ENCODE measurements around the gene ZNF25. TPM values are rescaled to one million over a fixed set of nuclear protein-coding genes. Genes with fewer than 3 reads are reported as not detected.

The ZNF25 gene
- total RNA-seq, 4 donors from 2014 or later: 8.8 to 20.3 (median 13.3) TPM

DNA sequence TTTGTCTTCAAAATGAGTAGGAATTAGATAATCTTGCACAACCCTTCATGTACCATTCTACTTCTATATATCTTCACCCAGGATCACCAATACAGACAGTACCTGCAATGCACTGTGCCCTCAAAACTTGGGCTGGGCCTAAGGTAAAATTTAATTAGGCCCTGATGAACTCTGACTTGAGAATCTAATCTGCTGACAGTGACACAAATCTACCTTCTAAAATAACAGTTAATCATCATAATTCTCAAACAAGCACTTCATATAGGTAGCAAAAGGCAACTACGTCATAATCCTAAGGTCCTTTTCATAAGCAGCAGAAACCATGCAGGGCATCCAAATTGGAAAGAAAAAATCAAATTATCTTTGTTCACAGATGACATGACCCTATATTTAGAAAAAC, 4.1 kb downstream of the ZNF25 start:
- DNase-seq (ENCODE audit: low spot score) (no peak), ATAC-seq (ENCODE audit: low FRiP score) (no peak)
- TF ChIP-seq, protein P1, sequence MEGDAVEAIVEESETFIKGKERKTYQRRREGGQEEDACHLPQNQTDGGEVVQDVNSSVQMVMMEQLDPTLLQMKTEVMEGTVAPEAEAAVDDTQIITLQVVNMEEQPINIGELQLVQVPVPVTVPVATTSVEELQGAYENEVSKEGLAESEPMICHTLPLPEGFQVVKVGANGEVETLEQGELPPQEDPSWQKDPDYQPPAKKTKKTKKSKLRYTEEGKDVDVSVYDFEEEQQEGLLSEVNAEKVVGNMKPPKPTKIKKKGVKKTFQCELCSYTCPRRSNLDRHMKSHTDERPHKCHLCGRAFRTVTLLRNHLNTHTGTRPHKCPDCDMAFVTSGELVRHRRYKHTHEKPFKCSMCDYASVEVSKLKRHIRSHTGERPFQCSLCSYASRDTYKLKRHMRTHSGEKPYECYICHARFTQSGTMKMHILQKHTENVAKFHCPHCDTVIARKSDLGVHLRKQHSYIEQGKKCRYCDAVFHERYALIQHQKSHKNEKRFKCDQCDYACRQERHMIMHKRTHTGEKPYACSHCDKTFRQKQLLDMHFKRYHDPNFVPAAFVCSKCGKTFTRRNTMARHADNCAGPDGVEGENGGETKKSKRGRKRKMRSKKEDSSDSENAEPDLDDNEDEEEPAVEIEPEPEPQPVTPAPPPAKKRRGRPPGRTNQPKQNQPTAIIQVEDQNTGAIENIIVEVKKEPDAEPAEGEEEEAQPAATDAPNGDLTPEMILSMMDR (IDR thresholded peaks at IDR 0.05): no peak

DNA sequence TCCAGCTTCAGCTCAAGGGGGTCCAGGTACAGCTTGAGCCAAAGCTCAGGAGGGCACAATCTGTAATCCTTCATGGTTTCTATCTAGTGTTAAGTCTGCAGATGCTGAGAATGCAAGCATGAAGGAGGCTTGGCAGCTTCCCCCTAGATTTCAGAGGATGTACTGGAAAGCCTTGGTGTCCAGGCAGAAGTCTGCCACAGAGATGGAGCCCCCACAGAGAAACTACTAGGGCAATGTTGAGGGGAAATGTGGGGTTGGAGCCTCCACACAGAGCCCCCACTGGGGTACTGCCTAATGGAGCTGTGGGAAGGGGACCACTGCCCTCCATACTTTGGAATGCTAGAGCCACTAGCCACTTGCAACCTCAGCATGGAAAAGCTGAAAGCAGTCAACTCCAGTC, 11.4 kb downstream of the ZNF25 start:
- TF ChIP-seq, protein P1 (IDR thresholded peaks at IDR 0.05): no peak
- no peak for ATAC-seq (ENCODE audit: low FRiP score)
- no peak for DNase-seq (ENCODE audit: low spot score)

DNA sequence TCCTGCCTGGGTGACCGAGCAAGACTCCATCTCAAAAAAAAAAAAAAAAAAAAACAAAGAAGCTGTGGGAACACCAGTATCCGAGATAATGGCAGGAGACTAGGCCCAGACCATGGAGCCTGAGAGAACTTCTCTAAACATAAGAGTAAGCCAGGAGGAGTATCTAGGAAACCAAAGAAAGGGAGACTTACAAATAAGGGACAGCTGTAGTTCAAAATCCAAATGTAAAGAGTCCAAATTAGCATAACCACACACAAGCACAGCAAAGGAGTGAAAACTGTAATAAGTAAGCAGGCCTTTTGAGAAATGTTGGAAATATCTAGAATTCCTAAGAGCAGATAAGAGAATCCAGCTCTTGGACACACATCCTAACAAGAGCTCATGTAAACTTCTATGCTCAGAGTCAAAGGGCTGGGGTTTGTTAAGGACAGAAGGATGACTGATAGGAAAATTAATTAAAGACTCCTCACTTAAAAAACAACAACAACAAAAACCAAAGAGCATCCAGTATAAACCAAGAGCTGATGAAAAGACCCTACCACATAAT, 15.8 kb downstream of the ZNF25 start:
- TF ChIP-seq, protein P1 (IDR thresholded peaks at IDR 0.05): no peak
- ATAC-seq (ENCODE audit: low FRiP score): no peak
- DNase-seq (ENCODE audit: low spot score): no peak

DNA sequence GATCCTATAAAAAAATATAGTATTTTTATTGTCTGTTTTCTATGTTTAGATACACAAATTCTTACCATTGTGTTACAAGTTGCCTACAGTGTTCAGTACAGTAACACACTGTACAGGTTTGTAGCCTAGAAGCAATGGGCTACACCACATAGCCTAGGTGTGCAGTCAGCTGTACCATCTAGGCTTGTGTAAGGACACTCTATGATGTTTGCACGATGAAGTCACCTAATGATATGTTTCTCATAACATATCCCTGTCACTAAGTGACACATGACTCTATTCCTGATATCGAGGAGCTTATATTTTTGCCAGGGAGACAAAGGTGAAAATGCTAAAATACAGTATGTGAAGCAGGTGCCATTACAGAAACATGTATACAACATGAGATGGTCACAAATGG, 18.6 kb downstream of the ZNF25 start:
- DNase-seq (ENCODE audit: low spot score) (no peak), ATAC-seq (ENCODE audit: low FRiP score) (no peak)
- TF ChIP-seq, protein P1 (IDR thresholded peaks at IDR 0.05): no peak

DNA sequence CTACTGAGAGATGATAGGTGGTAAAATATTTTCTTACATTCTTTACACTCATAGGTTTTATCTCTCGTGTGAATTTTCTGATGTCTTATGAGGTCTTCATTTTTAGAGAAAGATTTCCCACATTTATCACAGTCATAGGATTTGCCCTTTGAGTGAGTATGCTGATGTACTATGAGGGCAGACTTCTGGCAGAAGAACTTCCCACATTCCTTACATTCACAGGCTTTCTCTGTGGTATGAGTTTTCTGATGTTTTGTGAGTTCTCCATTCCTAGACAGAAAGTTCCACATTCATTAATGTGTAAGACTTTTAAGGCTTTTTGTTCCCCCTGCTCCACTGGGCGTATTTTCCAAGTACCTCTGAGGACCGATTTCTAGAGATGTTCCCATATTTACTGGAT, 23.5 kb downstream of the ZNF25 start:
- TF ChIP-seq, protein P1 (IDR thresholded peaks at IDR 0.05): no peak
- ATAC-seq (ENCODE audit: low FRiP score) (no peak), DNase-seq (ENCODE audit: low spot score) (no peak)

DNA sequence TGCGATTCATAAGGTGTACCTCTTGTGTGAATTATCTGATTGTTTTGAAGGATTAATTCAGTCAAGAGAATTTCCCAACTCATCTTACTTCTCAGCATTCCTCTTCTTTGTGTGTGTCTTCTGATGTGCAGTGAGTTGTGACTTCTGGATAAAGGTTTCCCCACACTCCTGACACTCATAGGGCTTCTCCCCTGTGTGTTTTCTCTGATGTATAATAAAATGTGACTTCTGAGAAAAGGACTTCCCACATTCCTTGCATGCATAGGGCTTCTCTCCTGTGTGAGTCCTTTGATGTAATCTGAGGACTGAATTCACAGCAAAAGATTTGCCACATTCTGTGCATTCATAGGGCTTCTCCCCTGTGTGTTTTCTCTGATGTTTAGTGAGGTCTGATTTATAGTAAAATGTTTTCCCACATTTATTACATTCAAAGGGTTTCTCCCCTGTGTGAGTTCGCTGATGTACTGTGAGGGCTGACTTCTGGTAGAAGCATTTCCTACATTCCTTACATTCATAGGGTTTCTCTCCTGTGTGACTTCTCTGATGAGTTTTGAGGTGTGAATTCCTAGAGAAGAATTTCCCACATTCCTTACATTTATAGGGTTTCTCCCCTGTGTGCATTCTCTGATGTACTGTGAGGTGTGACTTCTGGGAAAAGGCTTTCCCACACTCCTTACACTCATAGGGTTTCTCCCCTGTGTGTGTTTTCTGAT, 24.2 kb downstream of the ZNF25 start:
- TF ChIP-seq, protein P1 (IDR thresholded peaks at IDR 0.05): no peak
- DNase-seq (ENCODE audit: low spot score): no peak
- no peak for ATAC-seq (ENCODE audit: low FRiP score)

DNA sequence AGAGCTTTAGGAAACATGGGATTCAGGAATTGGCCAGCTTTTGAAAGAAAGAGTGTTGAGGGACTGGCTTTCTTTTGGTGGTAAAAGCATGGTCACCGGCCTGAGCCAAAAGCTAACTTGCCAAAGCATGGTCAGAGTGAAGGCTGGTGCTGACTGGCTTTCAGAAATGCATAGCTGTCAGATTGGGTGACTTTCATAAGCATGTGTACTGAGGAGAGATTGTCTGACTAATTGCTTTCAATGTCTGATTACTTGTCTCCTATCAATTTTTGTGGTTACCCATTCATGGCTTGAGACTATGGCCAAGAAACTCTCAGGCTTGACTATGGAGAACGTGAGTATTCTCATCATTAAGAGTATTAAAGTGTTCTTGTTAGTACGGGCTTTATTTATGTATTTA, 28.2 kb downstream of the ZNF25 start:
- ATAC-seq (ENCODE audit: low FRiP score): no peak
- TF ChIP-seq, protein P1 (IDR thresholded peaks at IDR 0.05): no peak
- DNase-seq (ENCODE audit: low spot score): no peak
